Panc1 (cell line): ENCODE data around the gene SMIM29.

Experiments
- CTCF ChIP-seq: fragments of 450-650 bp; IDR thresholded peaks from 2 replicates; pipeline ENCODE4 v1.5.1; 2017; ENCODE audit warnings: mild to moderate bottlenecking
- POLR2AphosphoS5 ChIP-seq: IDR thresholded peaks from 2 replicates; pipeline ENCODE4 v1.6.1; 2012; ENCODE audit warnings: mild to moderate bottlenecking, low read depth, low read length, moderate library complexity
- TCF7L2 ChIP-seq: IDR thresholded peaks from 2 replicates; pipeline ENCODE4 v1.6.1; 2011; ENCODE audit warnings: mild to moderate bottlenecking, low read depth, low read length, inconsistent platforms
- TF ChIP-seq, protein P1 (sequence below), 2 experiments: IDR thresholded peaks; 2 replicates each; pipeline ENCODE4 v1.6.1; 2011 to 2012; ENCODE audit warnings: low read depth in 2 of 2, control low read depth in 1 of 2, low read length in 1 of 2, mild to moderate bottlenecking in 1 of 2, moderate library complexity in 1 of 2; ENCODE audit not compliant: insufficient read depth in 1 of 2

DNA sequence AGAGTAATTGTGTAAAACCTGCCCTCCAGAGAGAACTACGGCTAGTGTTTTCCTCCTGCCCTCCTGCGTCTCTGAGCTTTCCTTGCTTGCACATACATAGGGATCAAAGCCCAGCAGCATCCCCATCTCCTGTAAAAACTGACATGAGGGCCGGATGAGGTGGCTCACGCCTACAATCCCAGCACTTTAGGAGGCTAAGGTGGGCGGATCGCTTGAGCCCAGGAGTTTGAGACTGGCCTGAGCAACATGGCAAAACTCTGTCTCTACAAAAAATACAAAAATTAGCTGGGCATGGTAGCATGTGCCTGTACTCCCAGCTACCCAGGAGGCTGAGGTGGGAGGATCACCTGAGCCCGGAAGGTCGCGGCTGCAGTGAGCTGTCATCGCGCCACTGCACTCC is 40.3 kb upstream of the SMIM29 start:
- TF ChIP-seq CTCF (no peak), TCF7L2 (no peak), POLR2AphosphoS5 (no peak)
- TF ChIP-seq, protein P1, sequence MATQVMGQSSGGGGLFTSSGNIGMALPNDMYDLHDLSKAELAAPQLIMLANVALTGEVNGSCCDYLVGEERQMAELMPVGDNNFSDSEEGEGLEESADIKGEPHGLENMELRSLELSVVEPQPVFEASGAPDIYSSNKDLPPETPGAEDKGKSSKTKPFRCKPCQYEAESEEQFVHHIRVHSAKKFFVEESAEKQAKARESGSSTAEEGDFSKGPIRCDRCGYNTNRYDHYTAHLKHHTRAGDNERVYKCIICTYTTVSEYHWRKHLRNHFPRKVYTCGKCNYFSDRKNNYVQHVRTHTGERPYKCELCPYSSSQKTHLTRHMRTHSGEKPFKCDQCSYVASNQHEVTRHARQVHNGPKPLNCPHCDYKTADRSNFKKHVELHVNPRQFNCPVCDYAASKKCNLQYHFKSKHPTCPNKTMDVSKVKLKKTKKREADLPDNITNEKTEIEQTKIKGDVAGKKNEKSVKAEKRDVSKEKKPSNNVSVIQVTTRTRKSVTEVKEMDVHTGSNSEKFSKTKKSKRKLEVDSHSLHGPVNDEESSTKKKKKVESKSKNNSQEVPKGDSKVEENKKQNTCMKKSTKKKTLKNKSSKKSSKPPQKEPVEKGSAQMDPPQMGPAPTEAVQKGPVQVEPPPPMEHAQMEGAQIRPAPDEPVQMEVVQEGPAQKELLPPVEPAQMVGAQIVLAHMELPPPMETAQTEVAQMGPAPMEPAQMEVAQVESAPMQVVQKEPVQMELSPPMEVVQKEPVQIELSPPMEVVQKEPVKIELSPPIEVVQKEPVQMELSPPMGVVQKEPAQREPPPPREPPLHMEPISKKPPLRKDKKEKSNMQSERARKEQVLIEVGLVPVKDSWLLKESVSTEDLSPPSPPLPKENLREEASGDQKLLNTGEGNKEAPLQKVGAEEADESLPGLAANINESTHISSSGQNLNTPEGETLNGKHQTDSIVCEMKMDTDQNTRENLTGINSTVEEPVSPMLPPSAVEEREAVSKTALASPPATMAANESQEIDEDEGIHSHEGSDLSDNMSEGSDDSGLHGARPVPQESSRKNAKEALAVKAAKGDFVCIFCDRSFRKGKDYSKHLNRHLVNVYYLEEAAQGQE (IDR thresholded peaks at IDR 0.05; ENCODE audit: insufficient read depth in 1 of 2, low read depth in 2 of 2, low read length in 1 of 2) = no peak
